Measurements from ENCODE around the gene CFL2.

CFL2 gene

DNA sequence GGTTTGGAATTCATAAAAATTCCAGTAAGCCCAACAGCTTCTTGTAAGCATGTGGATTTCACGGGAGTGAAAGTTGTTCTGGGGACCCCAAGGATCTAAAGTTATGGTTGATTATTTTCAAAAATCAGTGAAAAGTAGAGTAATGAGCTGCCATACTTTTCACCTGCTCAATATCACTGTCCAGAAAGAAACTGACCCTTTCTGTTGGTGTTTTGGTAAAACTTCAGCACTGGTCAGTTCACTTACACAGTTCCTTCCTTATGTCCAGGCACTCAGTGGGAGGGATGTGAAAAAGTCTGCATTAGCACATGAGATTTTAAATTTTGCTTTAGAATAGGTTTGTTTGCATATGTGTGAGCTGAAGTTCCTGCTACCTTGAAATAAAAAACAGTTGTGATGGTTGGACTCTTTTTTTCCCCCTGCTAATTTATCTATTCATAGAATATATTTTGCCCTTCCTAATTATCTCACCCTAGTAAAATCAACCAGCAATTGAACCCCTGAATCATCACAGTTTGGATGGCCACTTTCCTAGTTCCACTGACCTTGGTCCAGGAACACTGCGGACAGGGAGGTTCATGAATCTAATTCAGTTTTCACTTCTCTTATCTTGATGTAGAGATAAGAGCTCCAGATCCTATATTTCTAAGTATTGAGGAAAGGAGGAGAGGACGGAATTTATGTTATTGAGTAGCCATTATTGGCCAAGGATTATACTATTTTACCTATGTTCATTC, 25.8 kb downstream of the CFL2 start:
- no peak for TF ChIP-seq CTCF (conservative IDR thresholded peaks at IDR 0.05; ENCODE audit: low read depth)
- no peak for DNase-seq (ENCODE audit: low spot score)
- ChIA-PET POLR2A (ENCODE audit: low non-redundant PET) (no interaction called here), CTCF (no interaction called here)
- no peak overlapping the region for H3K27ac ChIP-seq

DNA sequence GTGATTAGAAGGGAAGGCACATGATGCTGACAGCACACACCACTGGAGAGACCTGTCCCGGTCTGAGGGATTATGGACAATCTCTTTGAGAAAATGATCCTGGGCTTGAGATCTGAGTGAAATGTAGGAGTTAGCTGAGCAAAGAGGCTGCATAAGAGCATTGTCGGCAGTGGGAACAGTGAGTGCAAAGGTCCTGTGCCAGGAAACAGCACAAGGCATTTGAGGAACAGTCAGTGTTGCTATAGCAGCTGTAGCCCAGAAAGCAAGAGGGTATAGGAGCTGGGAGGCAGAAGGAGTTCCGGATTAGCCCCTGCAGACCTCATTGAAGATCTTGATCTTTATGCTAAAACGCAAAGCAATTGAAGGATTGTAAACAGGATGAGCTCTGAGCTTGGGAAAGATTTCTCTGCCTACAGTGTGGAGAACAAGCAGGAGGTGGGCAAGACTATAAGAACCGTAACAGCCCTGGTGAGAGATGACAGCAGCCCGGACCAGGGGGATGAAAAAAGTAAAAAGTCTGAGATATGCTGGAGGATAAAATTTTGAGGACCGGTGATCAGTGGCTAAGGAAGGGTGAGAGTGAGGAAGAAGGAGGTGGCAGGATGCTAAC, 28.5 kb downstream of the CFL2 start:
- POLR2A ChIA-PET (ENCODE audit: low non-redundant PET): no interaction called here
- no peak overlapping the region for H3K27ac ChIP-seq
- CTCF ChIA-PET: interaction anchor here (1.0 kb wide), 1 partner anchor 13 kb away, joined by 3 read pairs; no protein-coding TSS in a partner anchor
- no peak for DNase-seq (ENCODE audit: low spot score)
- no peak for TF ChIP-seq CTCF (conservative IDR thresholded peaks at IDR 0.05; ENCODE audit: low read depth)

DNA sequence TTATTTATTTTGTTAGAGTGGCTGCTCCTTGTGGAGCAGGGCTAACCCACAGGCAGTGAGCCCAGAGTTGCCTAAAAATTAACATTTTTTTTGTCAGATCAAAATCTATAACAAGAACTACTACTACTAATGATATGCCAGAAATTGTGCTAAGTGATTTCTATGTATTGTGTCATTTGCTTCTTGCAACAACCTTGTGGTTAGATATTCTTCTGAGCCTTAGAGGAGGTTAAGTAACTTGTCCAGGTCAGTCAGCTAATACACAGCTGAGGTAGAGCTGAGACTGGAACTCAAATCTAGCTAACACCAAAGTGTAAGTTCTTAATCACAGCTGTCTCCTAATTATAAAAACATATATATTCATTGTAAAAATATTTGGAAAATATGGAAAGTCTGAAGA, 29.8 kb downstream of the CFL2 start:
- DNase-seq (ENCODE audit: low spot score): no peak
- H3K27ac ChIP-seq: no peak overlapping the region
- TF ChIP-seq CTCF (conservative IDR thresholded peaks at IDR 0.05; ENCODE audit: low read depth): no peak
- CTCF ChIA-PET: no interaction called here
- POLR2A ChIA-PET (ENCODE audit: low non-redundant PET): no interaction called here

DNA sequence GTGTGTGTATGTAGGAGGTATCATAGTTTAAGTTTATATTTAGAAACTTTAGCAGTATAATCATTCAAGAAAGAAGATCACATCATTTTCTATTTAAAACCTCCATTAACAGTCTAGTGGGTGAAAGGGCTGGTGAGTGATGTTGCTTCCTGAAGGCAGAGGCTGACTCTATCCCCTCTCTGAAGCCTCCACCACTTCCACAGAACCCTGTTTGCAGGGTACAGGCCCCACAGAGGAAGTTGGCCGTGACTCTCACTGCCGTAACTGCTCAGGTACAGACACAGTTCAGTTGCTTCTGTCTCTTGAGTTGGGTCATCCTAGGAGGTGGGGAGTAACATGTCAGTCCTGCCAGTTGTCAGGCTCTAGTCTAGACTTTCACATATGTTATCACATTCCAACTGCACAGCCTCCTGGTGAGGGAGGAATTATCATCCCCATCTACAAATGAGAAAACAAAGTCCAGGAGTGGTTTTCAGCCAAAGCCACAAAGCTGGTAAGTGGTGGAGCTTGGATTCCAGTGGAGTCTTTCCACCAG, 31.5 kb downstream of the CFL2 start:
- TF ChIP-seq CTCF (conservative IDR thresholded peaks at IDR 0.05; ENCODE audit: low read depth): no peak
- CTCF ChIA-PET: no interaction called here
- DNase-seq (ENCODE audit: low spot score): no peak
- no peak overlapping the region for H3K27ac ChIP-seq
- POLR2A ChIA-PET (ENCODE audit: low non-redundant PET): no interaction called here

- ChIA-PET POLR2A (ENCODE audit: low non-redundant PET) (no interaction called here), CTCF (no interaction called here)
- no peak overlapping the region for H3K27ac ChIP-seq
- DNase-seq (ENCODE audit: low spot score): no peak
- TF ChIP-seq CTCF (conservative IDR thresholded peaks at IDR 0.05; ENCODE audit: low read depth): no peak
Observed at GRCh38 chr14:34680806-34681479, 33.5 kb downstream of the CFL2 start.

GRCh38 chr14:34678735-34679134, 35.7 kb downstream of the CFL2 start:
- ChIA-PET POLR2A (ENCODE audit: low non-redundant PET) (no interaction called here), CTCF (no interaction called here)
- DNase-seq (ENCODE audit: low spot score): no peak
- H3K27ac ChIP-seq: no peak overlapping the region
- no peak for TF ChIP-seq CTCF (conservative IDR thresholded peaks at IDR 0.05; ENCODE audit: low read depth)

Data from RWPE1 (cell line).